Stimulated activated CD8-positive, alpha-beta memory T cell treated with anti-CD3 and anti-CD28 coated beads, Interleukin-2, amount 100 ng/mL, for 1 hour (primary cell): Measurements from ENCODE around the gene RFXAP.
A peak's percentile ranks its signal among the peaks of the same experiment; 100 is the strongest.
"Not testable (repeated sequence)": the region's sequence is repeated elsewhere in the genome, so short reads cannot be mapped to it uniquely, and the experiment has no call there.

Source experiments
- DNase-seq, 2 donors: peaks; one replicate each; pipeline ENCODE4 v3.0.0-alpha.2; 2020; ENCODE audit warnings: low read depth in 2 of 2

The RFXAP gene

GRCh38 chr13:36818804-36819738 lies at the start of gene RFXAP:
RFXAP (plus strand) TSS chr13:36819222; CDS start chr13:36819358, 136 bp downstream.
- peak; percentile 79 to 85 for DNase-seq

- DNase-seq = no peak
Measured at GRCh38 chr13:36769545-36769944, 49.5 kb upstream of the RFXAP start.

GRCh38 chr13:36770741-36771140 lies 48.3 kb upstream of the RFXAP start:
- DNase-seq = no peak

GRCh38 chr13:36772853-36773252 lies 46.2 kb upstream of the RFXAP start:
- no peak for DNase-seq

GRCh38 chr13:36774931-36775330 lies 44.1 kb upstream of the RFXAP start:
- no peak for DNase-seq

GRCh38 chr13:36776175-36776574 lies 42.8 kb upstream of the RFXAP start:
- no peak for DNase-seq

GRCh38 chr13:36778083-36778671 lies 40.8 kb upstream of the RFXAP start:
- no peak for DNase-seq

- no peak for DNase-seq
Measured at GRCh38 chr13:36783890-36784289, 35.1 kb upstream of the RFXAP start.

- DNase-seq = not testable (repeated sequence)
Measured at GRCh38 chr13:36786175-36786574, 32.8 kb upstream of the RFXAP start.

- DNase-seq = no peak
Measured at GRCh38 chr13:36787181-36787580, 31.8 kb upstream of the RFXAP start.

GRCh38 chr13:36788276-36788675 lies 30.7 kb upstream of the RFXAP start:
- no peak for DNase-seq

GRCh38 chr13:36789061-36789460 lies 30.0 kb upstream of the RFXAP start:
- DNase-seq = no peak

GRCh38 chr13:36789730-36790129 lies 29.3 kb upstream of the RFXAP start:
- no peak for DNase-seq

GRCh38 chr13:36794706-36795105 lies 24.3 kb upstream of the RFXAP start:
- no peak for DNase-seq

- DNase-seq = no peak
Measured at GRCh38 chr13:36795463-36795862, 23.6 kb upstream of the RFXAP start.

GRCh38 chr13:36796052-36796451 lies 23.0 kb upstream of the RFXAP start:
- no peak for DNase-seq

GRCh38 chr13:36801035-36801434 lies 18.0 kb upstream of the RFXAP start:
- DNase-seq = no peak

GRCh38 chr13:36804588-36804987 lies 14.4 kb upstream of the RFXAP start:
- DNase-seq = no peak

GRCh38 chr13:36806102-36806501 lies 12.9 kb upstream of the RFXAP start:
- no peak for DNase-seq

- DNase-seq = no peak
Measured at GRCh38 chr13:36807616-36808015, 11.4 kb upstream of the RFXAP start.

- DNase-seq = no peak
Measured at GRCh38 chr13:36813225-36813624, 5.8 kb upstream of the RFXAP start.

GRCh38 chr13:36814465-36814864 lies 4.6 kb upstream of the RFXAP start:
- DNase-seq = no peak

- DNase-seq = no peak
Measured at GRCh38 chr13:36815062-36815461, 4.0 kb upstream of the RFXAP start.
